Stimulated activated CD4-positive, alpha-beta T cell treated with anti-CD3 and anti-CD28 coated beads, Interleukin-1b, Interleukin-23, amount 100 ng/mL, for 24 hours (primary cell): ENCODE data around the gene CER1.
"Not testable (repeated sequence)": the region's sequence is repeated elsewhere in the genome, so short reads cannot be mapped to it uniquely, and the experiment has no call there.

Experiments
- DNase-seq, 4 experiments: peaks; one replicate each; pipeline ENCODE4 v3.0.0-alpha.2; 2020; ENCODE audit warnings: low read depth in 4 of 4, low spot score in 1 of 4

CER1 gene

DNA sequence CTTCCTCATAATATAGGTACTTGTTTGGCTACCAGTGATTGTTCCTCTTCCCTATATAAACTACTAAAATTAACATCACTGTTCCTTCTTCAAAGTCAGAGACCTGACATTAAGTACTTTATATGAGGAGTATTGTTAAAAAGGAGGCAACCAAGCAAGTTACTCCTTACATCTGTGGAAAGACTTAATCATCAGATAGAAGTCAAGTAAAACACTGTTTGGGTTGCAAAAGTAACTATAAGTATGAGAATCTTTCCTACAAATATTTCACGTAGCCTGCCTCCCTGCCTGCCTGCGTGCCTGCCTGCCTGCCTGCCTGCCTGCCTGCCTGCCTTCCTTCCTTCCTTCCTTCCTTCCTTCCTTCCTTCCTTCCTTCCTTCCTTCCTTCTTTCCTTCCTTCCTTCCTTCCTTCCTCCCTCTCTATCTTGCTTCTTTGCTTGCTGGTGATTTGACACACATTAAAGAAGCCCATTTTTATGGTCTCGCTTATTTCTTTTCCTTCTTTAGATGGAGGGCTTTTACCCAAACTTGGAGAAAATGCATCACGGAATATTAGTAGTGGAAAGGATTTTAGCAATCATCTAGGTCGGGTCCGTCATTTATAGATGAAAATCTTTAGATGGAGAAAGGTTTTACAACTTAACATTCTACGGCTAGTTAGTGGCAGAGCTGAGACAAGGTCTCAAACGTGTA is 3.2 kb downstream of the CER1 start:
- DNase-seq = no peak

DNA sequence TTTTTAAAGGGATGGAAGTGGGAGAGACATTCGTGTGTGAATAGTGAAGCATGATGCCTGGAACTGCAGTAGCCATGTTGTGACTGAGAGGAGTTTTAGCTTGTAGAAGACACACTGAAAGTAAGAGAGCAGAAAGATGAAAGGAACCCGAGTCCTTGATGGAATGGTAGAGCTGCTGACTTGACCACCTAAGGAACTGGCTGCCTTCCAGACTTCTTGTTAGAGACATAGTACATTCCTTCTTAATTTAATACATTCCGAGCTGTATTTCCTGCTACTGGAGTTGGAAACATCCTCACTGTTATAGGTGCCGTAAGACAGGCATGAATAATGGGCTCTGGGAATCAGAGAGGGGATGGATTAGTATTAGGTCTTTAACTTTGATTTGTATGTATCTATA is 7.4 kb downstream of the CER1 start:
- DNase-seq = no peak

DNA sequence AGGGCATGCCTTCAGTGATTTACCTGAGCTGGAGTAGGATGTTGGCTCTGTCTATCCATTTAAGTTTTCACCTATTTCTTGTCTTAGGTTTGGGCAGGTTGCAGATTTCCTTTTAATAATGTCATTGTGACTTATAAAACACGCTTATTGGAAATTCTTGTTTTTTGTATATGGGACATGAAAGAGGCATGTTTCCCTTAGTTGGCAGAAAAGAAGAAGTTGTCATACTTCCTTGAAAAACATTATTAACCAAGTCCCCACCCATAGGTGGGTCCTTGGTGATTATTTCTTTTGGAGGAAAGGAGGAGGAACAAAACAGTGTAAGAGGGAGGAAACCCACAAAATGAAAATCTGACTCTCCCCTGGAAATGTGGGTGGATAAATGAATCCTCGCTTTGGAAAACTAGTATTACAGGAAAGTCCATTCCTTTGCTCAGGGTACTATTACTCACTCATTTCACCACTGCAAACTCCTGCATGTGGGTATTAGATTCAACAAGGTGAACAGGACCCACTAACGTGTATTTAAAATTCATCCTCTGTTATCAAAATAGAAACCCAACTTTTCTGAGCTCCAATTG is 9.3 kb downstream of the CER1 start:
- no peak for DNase-seq

DNA sequence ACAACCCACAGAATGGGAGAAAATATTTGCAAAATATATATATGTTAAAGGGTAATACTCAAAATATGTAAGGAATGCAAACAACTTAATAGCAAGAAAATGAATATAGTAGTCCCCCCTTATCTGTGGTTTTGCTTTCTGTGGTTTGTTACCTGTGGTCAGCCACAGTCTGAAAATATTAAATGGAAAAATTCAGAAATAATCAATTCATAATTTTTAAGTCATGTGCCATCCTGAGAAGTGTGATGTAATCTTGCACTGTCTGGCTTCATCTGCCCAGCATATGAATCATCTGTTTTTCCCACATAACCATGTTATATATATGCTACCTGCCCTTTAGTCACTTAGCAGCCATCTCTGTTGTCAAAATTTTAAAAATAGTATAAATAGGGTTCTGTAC is 11.7 kb downstream of the CER1 start:
- no peak for DNase-seq

- DNase-seq = no peak
Measured at GRCh38 chr9:14706530-14707140, 15.9 kb downstream of the CER1 start.

- no peak for DNase-seq
Measured at GRCh38 chr9:14705079-14705478, 17.5 kb downstream of the CER1 start.

- no peak for DNase-seq
Measured at GRCh38 chr9:14704281-14704680, 18.3 kb downstream of the CER1 start.

DNA sequence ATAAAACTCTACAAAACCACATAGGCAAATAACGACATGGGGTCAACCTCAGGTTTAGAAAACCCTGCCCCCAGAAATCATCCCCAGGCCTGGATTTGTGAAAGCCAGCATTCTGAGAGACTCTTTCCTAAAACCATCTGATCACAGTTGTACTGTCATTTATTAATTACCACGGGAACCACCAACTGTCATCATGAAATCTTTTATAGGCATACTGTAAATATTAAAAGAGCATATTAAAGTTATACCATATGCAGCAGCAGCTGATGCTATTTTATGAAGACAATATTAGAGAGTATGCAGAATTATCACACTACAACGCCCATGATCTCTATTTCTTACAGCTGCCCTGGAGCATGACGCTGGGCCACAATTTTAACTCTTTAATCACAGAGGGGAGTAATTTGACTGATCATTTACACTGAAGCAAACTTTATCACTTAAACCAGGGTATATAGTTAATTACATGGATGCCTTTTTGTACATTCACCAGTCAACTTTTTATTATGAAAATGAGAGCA is 20.3 kb downstream of the CER1 start:
- no peak for DNase-seq

GRCh38 chr9:14693251-14693861 is 29.2 kb downstream of the CER1 start, which contains the start of gene ZDHHC21:
Gene ZDHHC21, minus strand, starts transcription at chr9:14693432. Its CDS starts 19,092 bp downstream, at chr9:14674340.
- peak; percentile 27 to 45 (median 36) for DNase-seq

DNA sequence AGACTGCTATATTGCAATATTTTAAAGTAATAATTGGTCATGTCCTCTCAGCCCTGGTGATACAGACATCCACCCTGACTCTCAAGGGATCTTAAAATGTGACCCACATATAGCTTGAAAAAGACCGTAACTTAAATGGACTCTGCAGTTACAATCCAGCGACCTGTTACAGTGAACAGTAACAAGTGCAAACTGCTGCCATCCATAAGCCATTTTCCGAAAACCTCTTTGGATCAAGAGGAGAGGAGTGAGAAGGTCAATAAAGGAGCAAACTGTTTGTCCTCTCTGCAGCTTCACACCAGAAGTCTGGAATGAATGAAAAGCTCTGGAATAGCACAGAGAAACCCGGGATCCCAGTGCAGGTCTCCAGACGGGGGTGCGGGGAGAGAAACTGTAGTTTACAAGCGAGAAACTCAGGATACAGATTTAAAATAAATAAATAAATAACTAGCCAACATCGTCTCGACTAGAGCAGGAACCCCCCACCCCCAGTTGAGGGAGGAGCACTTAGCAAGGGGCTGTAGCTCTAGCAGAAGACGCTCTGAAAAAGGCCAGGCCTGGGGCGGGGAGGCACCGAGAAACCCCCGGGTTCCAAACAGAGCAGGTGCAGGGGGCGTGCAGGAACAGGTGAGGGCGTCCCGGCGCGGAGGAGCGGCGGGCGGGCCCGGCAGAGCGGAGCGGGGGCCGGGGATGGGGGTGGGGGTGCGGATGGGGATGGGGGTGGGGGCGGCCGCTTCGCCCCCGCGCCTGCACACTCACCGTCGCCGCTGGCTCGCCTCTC is 29.9 kb downstream of the CER1 start:
- DNase-seq = peak in 2 of 4 experiments; percentile 14 to 21

DNA sequence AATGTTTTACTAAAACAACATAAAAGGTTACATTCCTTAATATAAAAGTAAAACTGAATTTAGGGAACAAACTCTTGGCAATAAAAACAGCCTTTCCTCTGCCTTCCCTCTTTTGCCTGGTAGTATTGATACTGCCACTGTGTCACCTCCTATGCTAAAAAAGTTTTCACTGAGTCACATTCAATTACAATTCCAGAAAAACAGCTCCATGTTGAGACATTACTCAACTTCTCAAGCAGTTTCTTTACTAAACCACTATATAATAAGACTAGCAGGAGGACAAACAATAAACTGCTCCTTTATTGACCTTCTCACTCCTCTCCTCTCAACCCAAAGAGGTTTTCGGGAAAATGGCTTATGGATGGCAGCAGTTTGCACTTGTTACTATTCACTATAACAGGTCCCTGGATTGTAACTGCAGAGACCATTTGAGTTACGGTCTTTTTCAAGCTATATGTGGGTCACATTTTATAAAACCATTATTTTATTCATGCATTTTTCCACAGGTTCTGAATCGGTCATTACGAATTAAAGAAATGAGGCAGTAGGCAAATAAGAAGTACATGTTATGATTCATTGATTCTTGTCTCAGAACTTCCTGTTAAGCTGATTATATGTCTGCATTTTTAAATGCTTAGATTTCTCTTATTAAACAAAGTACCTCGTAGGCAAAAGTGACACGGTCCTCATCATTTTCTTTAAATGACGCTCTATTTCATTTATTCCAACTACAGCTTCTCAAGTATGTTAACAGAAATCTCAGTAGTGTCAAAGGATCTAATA is 31.4 kb downstream of the CER1 start:
- DNase-seq = no peak

DNA sequence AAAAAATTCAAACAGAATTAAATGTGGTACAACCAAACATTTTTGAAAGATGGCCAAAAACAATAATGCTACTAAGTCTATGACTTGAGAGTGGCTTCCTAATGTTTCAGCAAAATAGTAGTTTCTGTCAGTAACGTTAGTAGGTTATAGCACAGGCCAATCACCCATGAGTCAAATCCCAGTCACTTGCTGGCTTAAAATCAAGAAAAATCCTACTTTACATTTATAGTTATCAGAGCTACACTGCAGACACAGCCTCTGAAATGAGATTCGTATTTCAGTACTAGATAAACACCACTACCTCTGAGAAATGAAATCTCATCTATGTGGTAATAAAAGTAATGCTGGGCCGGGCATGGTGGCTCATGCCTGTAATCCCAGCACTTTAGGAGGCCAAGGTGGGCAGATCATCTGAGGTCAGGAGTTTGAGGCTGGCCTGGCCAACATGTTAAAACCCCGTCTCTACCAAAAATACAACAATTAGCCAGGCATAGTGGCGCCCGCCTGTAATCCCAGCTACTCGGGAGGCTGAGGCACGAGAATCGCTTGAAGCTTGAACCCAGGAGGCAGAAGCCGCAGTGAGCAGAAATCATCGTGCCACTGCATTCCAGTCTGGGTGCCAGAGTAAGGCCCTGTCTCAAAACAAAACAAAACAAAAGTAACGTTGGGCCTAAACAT is 35.4 kb downstream of the CER1 start:
- DNase-seq = no peak

DNA sequence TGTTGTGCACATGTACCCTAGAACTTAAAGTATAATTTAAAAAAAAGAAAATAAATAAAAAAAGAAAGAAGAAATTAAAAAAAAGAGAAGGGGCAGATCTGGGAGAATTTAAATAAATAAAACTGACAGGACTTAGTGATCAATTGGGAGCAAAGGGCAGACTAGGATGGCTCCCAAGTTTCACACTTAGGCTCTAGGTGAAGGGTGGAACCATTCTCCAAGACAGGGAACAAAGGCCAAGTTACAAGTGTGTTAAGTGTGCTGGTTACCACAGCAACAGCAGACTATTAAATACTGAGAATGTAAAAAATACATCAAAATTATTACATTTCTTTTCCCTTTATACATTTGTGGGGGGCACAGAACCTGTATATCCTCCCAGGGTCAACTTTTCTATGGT is 36.4 kb downstream of the CER1 start:
- DNase-seq = no peak

DNA sequence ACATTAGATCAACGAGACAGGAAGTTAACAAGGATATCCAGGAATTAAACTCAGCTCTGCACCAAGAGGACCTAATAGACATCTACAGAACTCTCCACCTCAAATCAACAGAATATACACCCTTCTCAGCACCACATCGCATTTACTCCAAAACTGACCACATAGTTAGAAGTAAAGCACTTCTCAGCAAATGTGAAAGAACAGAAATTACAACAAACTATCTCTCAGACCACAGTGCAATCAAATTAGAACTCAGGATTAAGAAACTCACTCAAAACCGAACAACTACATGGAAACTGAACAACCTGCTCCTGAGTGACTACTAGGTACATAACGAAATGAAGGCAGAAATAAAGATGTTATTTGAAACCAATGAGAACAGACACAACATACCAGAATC is 39.9 kb downstream of the CER1 start:
- not testable (repeated sequence) for DNase-seq

DNA sequence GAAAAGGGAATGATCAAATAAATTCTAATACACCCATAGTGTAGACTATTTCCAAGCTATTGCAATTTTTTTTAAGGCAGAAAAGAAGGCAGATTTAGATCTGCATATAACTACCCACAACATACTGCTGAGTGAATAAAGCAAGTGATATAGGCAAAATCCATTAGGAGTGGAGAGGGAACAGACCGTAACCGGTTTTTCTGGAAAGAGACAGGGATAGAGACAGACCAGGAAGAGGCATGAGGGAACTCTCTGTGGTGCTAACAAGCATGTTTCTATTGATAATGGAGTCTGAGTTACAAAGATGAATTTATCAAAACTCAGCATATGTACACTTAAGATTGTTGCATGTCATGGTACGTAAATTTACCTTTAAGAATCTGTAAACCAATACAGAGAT is 43.8 kb downstream of the CER1 start:
- no peak for DNase-seq

GRCh38 chr9:14677872-14678271 is 44.7 kb downstream of the CER1 start:
- no peak for DNase-seq

GRCh38 chr9:14677396-14677795 is 45.1 kb downstream of the CER1 start:
- DNase-seq = no peak

DNA sequence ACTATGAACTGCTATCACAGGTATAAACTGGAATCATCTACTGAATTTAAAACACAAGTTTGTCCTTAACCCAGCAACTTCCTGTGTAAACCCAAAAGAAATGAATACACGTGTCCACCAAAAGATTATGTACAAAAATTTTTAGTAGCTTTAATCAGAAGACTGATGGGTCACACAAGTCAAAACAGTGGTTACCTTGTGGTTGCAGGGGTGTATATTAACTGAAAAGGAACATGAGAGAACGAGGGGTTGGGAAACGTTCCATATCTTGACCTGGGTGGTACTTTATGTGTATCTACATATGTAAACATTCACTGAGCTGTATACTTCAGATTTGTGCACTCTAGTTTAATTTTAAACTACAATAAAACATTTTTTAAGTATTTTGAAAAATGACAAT is 47.9 kb downstream of the CER1 start:
- DNase-seq = no peak

- DNase-seq = no peak
Measured at GRCh38 chr9:14671377-14671776, 51.2 kb downstream of the CER1 start.

DNA sequence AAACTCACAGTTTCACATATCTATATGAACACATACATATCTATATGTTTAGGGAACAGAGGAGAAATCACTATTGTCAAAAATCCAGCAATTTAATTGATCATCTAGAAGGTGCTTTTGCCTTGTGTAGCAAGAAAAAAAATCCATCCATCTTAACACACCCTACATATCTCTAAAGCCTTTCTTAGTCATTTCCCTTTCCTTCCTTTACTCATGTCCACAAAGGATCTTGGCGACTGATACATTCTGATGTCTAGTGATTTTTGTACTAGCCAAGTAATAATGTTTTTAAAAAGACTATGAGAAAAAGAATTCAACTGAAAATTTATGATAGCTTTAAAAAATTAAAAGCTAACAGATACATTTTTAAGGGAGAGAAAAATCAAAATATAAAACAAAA is 51.8 kb downstream of the CER1 start:
- no peak for DNase-seq
